Measurements from ENCODE around the gene ZBTB42. TPM values are rescaled to one million over a fixed set of nuclear protein-coding genes. Genes with fewer than 3 reads are reported as not detected.
A peak's percentile ranks its signal among the peaks of the same experiment; 100 is the strongest.
"Not testable (repeated sequence)": the region's sequence is repeated elsewhere in the genome, so short reads cannot be mapped to it uniquely, and the experiment has no call there.

The ZBTB42 gene
- total RNA-seq, 1 experiment from 2014 or later, result 6.1 TPM

DNA sequence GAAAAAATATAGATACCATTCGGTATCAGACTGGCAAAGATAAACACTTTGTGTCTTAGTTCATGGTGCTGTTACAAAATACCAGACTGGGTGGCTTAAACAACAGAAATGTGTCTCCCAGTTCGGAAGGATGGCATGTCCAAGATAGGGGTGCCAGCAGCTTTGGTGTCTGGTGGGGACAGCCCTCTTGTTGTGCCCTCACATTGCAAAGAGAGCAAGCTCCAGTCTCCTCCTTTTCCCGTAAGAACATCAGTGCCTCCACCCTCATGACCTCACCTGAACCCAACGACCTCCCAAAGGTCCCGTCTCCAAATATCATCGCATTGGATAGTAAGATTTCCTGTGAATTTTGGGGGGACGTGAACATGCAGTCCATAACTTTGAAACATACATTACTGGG, 12.4 kb downstream of the ZBTB42 start:
- Histone ChIP-seq H3K4ac (ENCODE audit: low read depth, low read length) (no peak overlapping the region), H3K23ac (ENCODE audit: insufficient read length, low read depth, low read length) (no peak overlapping the region), H3T11ph (ENCODE audit: low read length) (no peak overlapping the region), H3K56ac (ENCODE audit: insufficient read length, low read depth, low read length) (no peak overlapping the region), H4K91ac (ENCODE audit: insufficient read length, low read depth, low read length) (no peak overlapping the region), H3K18ac (ENCODE audit: insufficient read length, low read depth, low read length) (no peak overlapping the region), H3K79me1 (ENCODE audit: insufficient read depth, low read depth, low read length, poor library complexity, severe bottlenecking) (no peaks in the 10 kb centered on the region), H4K5ac (ENCODE audit: insufficient read length, low read depth, low read length) (no peak overlapping the region), H3K14ac (ENCODE audit: insufficient read depth, low read length) (no peak overlapping the region), H2AFZ (ENCODE audit: low read length) (no peak overlapping the region), H3K4me1 (ENCODE audit: insufficient read depth, low read length) (no peaks in the 10 kb centered on the region), H3K9me3 (ENCODE audit: control insufficient read depth, low read depth, low read length) (no peaks in the 10 kb centered on the region), H2BK12ac (ENCODE audit: insufficient read length, low read depth, low read length) (no peak overlapping the region), H2BK120ac (ENCODE audit: low read depth, low read length, poor library complexity, severe bottlenecking) (no peak overlapping the region), H3K79me2 (ENCODE audit: insufficient read depth, low read length) (no peaks in the 10 kb centered on the region; the same call in 1 of the 2 replicates), H2BK20ac (ENCODE audit: low read depth, low read length, poor library complexity, severe bottlenecking) (no peak overlapping the region), H3K27me3 (ENCODE audit: insufficient read depth, low read length) (no peaks in the 10 kb centered on the region), H3K9ac (ENCODE audit: extremely low read depth, insufficient read length, low read length) (no peak overlapping the region), H3K27ac (ENCODE audit: insufficient read length, low read depth, low read length) (no peak overlapping the region), H3K23me2 (ENCODE audit: insufficient read length, low read depth, low read length, poor library complexity, severe bottlenecking) (peaks cover 15% of the 10 kb centered on the region), H2BK15ac (ENCODE audit: low read depth, low read length) (no peak overlapping the region), H2BK5ac (ENCODE audit: insufficient read length, low read length) (no peak overlapping the region), H4K20me1 (ENCODE audit: control insufficient read depth, insufficient read depth, insufficient read length) (no peaks in the 10 kb centered on the region), H3K4me2 (ENCODE audit: insufficient read depth, insufficient read length, low read length) (no peak overlapping the region), H2AK5ac (ENCODE audit: insufficient read length, low read length) (no peak overlapping the region), H4K8ac (replicated peaks; ENCODE audit: insufficient read length, low read depth, low read length) (no peak overlapping the region)
- Mint-ChIP-seq H3K36me3 (ENCODE audit: insufficient read depth in 1 of 3, low read depth in 3 of 3) (peaks cover 0 to 7% (median 2%) of the 10 kb centered on the region in 3 experiments; a peak in 5 of 7 replicates), H3K4me1 (peaks cover 5 to 10% of the 10 kb centered on the region in 2 experiments), H3K9me3 (no peaks in the 10 kb centered on the region), H3K27ac (no peak overlapping the region), H3K4me3 (no peak overlapping the region), H3K27me3 (ENCODE audit: low read depth) (peaks cover 5% of the 10 kb centered on the region)
- no peak for DNase-seq
- TF ChIP-seq, protein P1, sequence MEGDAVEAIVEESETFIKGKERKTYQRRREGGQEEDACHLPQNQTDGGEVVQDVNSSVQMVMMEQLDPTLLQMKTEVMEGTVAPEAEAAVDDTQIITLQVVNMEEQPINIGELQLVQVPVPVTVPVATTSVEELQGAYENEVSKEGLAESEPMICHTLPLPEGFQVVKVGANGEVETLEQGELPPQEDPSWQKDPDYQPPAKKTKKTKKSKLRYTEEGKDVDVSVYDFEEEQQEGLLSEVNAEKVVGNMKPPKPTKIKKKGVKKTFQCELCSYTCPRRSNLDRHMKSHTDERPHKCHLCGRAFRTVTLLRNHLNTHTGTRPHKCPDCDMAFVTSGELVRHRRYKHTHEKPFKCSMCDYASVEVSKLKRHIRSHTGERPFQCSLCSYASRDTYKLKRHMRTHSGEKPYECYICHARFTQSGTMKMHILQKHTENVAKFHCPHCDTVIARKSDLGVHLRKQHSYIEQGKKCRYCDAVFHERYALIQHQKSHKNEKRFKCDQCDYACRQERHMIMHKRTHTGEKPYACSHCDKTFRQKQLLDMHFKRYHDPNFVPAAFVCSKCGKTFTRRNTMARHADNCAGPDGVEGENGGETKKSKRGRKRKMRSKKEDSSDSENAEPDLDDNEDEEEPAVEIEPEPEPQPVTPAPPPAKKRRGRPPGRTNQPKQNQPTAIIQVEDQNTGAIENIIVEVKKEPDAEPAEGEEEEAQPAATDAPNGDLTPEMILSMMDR (conservative IDR thresholded peaks at IDR 0.05), result no peak
- no CpG with 5 or more reads among the region's 7 CpGs for WGBS (ENCODE audit: extremely low coverage, insufficient read length, low lambda C conversion rate)

- H3K9me3 ChIP-seq (ENCODE audit: control insufficient read depth, low read depth, low read length); H2AK5ac ChIP-seq (ENCODE audit: insufficient read length, low read length); H3K27me3 ChIP-seq (ENCODE audit: insufficient read depth, low read length); H3K27me3 Mint-ChIP-seq (ENCODE audit: low read depth); DNase-seq; H3K79me1 ChIP-seq (ENCODE audit: insufficient read depth, low read depth, low read length, poor library complexity, severe bottlenecking); H3K79me2 ChIP-seq (ENCODE audit: insufficient read depth, low read length); H3K23ac ChIP-seq (ENCODE audit: insufficient read length, low read depth, low read length); H2AFZ ChIP-seq (ENCODE audit: low read length); H3K56ac ChIP-seq (ENCODE audit: insufficient read length, low read depth, low read length); H3K4me1 ChIP-seq (ENCODE audit: insufficient read depth, low read length); H4K5ac ChIP-seq (ENCODE audit: insufficient read length, low read depth, low read length); H2BK12ac ChIP-seq (ENCODE audit: insufficient read length, low read depth, low read length); H3K4ac ChIP-seq (ENCODE audit: low read depth, low read length); H3K9ac ChIP-seq (ENCODE audit: extremely low read depth, insufficient read length, low read length); H3K27ac Mint-ChIP-seq; H3K14ac ChIP-seq (ENCODE audit: insufficient read depth, low read length); H3K18ac ChIP-seq (ENCODE audit: insufficient read length, low read depth, low read length); H3T11ph ChIP-seq (ENCODE audit: low read length); H4K91ac ChIP-seq (ENCODE audit: insufficient read length, low read depth, low read length); H3K9me3 Mint-ChIP-seq; H2BK15ac ChIP-seq (ENCODE audit: low read depth, low read length); H4K20me1 ChIP-seq (ENCODE audit: control insufficient read depth, insufficient read depth, insufficient read length); H2BK5ac ChIP-seq (ENCODE audit: insufficient read length, low read length); H2BK20ac ChIP-seq (ENCODE audit: low read depth, low read length, poor library complexity, severe bottlenecking); H2BK120ac ChIP-seq (ENCODE audit: low read depth, low read length, poor library complexity, severe bottlenecking); H3K27ac ChIP-seq (ENCODE audit: insufficient read length, low read depth, low read length); H4K8ac ChIP-seq (replicated peaks; ENCODE audit: insufficient read length, low read depth, low read length): not testable (repeated sequence)
- H3K4me1 Mint-ChIP-seq, result peaks cover 5 to 10% of the 10 kb centered on the region in 2 experiments
- Histone ChIP-seq H3K23me2 (ENCODE audit: insufficient read length, low read depth, low read length, poor library complexity, severe bottlenecking) (peaks cover 15% of the 10 kb centered on the region), H3K4me2 (ENCODE audit: insufficient read depth, insufficient read length, low read length) (peak overlapping the region; percentile 84)
- WGBS (ENCODE audit: extremely low coverage, insufficient read length, low lambda C conversion rate), result no CpG with 5 or more reads among the region's 15 CpGs
- H3K4me3 Mint-ChIP-seq, result peak overlapping the region; percentile 90 to 96
- peaks cover 0 to 10% (median 6%) of the 10 kb centered on the region in 3 experiments; a peak in 5 of 7 replicates for H3K36me3 Mint-ChIP-seq (ENCODE audit: insufficient read depth in 1 of 3, low read depth in 3 of 3)
Measured at GRCh38 chr14:104814701-104815100, 13.8 kb downstream of the ZBTB42 start.
